ENCODE results near the gene TXNRD3. TPM values are rescaled to one million over a fixed set of nuclear protein-coding genes. Genes with fewer than 3 reads are reported as not detected.

Gene TXNRD3
- total RNA-seq, 1 experiment from 2014 or later = 11.1 TPM

GRCh38 chr3:126699011-126699410 is 44.1 kb upstream of the TXNRD3 start:
- Mint-ChIP-seq H3K9me3 (ENCODE audit: unreplicated experiment) (no peaks in the 10 kb centered on the region), H3K27me3 (ENCODE audit: insufficient read depth, unreplicated experiment) (peaks cover 6% of the 10 kb centered on the region), H3K36me3 (ENCODE audit: insufficient read depth, unreplicated experiment) (peaks cover 2% of the 10 kb centered on the region), H3K4me3 (ENCODE audit: unreplicated experiment) (no peak overlapping the region), H3K4me1 (ENCODE audit: low read depth, unreplicated experiment) (peaks cover 7% of the 10 kb centered on the region), H3K27ac (ENCODE audit: unreplicated experiment) (no peak overlapping the region)
- CTCF ChIA-PET = no interaction called here
- intact Hi-C loops (cut with micrococcal nuclease; ENCODE audit: unreplicated experiment) = no loop called here
- Histone ChIP-seq H3K36me3 (ENCODE audit: control insufficient read depth, insufficient read depth, low read length) (no peaks in the 10 kb centered on the region), H3K27me3 (replicated peaks; ENCODE audit: control insufficient read depth, insufficient read depth, low read length) (no peaks in the 10 kb centered on the region), H3K4me3 (ENCODE audit: low read depth, low read length) (no peak overlapping the region), H3K9me3 (peaks cover 6% of the 10 kb centered on the region; the same call in 1 of the 2 replicates), H3K4me1 (peaks cover 7% of the 10 kb centered on the region; the same call in 1 of the 2 replicates)
- DNase-seq = no peak
- POLR2A ChIA-PET = no interaction called here
- no TSS peak for BruUV-seq (replicated peaks)
- TF ChIP-seq CTCF (IDR thresholded peaks at IDR 0.05; ENCODE audit: insufficient read depth in 1 of 2, low read depth in 1 of 2, low read length in 1 of 2, severe bottlenecking in 1 of 2, unreplicated experiment in 1 of 2) = no peak

- intact Hi-C loops (cut with micrococcal nuclease; ENCODE audit: unreplicated experiment) = no loop called here
- no peak overlapping the region for H3K4me3 Mint-ChIP-seq (ENCODE audit: unreplicated experiment)
- no peaks in the 10 kb centered on the region for H3K36me3 Mint-ChIP-seq (ENCODE audit: insufficient read depth, unreplicated experiment)
- CTCF ChIA-PET = no interaction called here
- Histone ChIP-seq H3K4me1 (no peaks in the 10 kb centered on the region), H3K36me3 (ENCODE audit: control insufficient read depth, insufficient read depth, low read length) (no peaks in the 10 kb centered on the region), H3K27me3 (replicated peaks; ENCODE audit: control insufficient read depth, insufficient read depth, low read length) (no peaks in the 10 kb centered on the region), H3K4me3 (ENCODE audit: low read depth, low read length) (no peak overlapping the region), H3K9me3 (peaks cover 5% of the 10 kb centered on the region; the same call in 1 of the 2 replicates)
- POLR2A ChIA-PET = no interaction called here
- no peaks in the 10 kb centered on the region for H3K4me1 Mint-ChIP-seq (ENCODE audit: low read depth, unreplicated experiment)
- peaks cover 10% of the 10 kb centered on the region for H3K27me3 Mint-ChIP-seq (ENCODE audit: insufficient read depth, unreplicated experiment)
- TF ChIP-seq CTCF (IDR thresholded peaks at IDR 0.05; ENCODE audit: insufficient read depth in 1 of 2, low read depth in 1 of 2, low read length in 1 of 2, severe bottlenecking in 1 of 2, unreplicated experiment in 1 of 2) = no peak
- BruUV-seq (replicated peaks) = no TSS peak
- H3K9me3 Mint-ChIP-seq (ENCODE audit: unreplicated experiment) = no peaks in the 10 kb centered on the region
- DNase-seq = no peak
- no peak overlapping the region for H3K27ac Mint-ChIP-seq (ENCODE audit: unreplicated experiment)
Observed at GRCh38 chr3:126696701-126697267, 41.9 kb upstream of the TXNRD3 start.

- Histone ChIP-seq H3K36me3 (ENCODE audit: control insufficient read depth, insufficient read depth, low read length) (no peaks in the 10 kb centered on the region), H3K27me3 (replicated peaks; ENCODE audit: control insufficient read depth, insufficient read depth, low read length) (no peaks in the 10 kb centered on the region), H3K4me1 (no peaks in the 10 kb centered on the region), H3K4me3 (ENCODE audit: low read depth, low read length) (no peak overlapping the region), H3K9me3 (no peaks in the 10 kb centered on the region)
- H3K4me3 Mint-ChIP-seq (ENCODE audit: unreplicated experiment) = no peak overlapping the region
- BruUV-seq (replicated peaks) = no TSS peak
- H3K36me3 Mint-ChIP-seq (ENCODE audit: insufficient read depth, unreplicated experiment) = no peaks in the 10 kb centered on the region
- intact Hi-C loops (cut with micrococcal nuclease; ENCODE audit: unreplicated experiment) = no loop called here
- no peaks in the 10 kb centered on the region for H3K4me1 Mint-ChIP-seq (ENCODE audit: low read depth, unreplicated experiment)
- TF ChIP-seq CTCF (IDR thresholded peaks at IDR 0.05; ENCODE audit: insufficient read depth in 1 of 2, low read depth in 1 of 2, low read length in 1 of 2, severe bottlenecking in 1 of 2, unreplicated experiment in 1 of 2) = no peak
- no peak overlapping the region for H3K27ac Mint-ChIP-seq (ENCODE audit: unreplicated experiment)
- DNase-seq = no peak
- peaks cover 14% of the 10 kb centered on the region for H3K27me3 Mint-ChIP-seq (ENCODE audit: insufficient read depth, unreplicated experiment)
- H3K9me3 Mint-ChIP-seq (ENCODE audit: unreplicated experiment) = no peaks in the 10 kb centered on the region
- CTCF ChIA-PET = no interaction called here
- POLR2A ChIA-PET = no interaction called here
Observed at GRCh38 chr3:126693921-126694320, 39.0 kb upstream of the TXNRD3 start.

Measured in Caco-2 (cell line).